ENCODE measurements around the gene P2RX1. TPM values are rescaled to one million over a fixed set of nuclear protein-coding genes. Genes with fewer than 3 reads are reported as not detected.

The P2RX1 gene
- total RNA-seq, 1 donor from 2014 or later, result 0.16 TPM

DNA sequence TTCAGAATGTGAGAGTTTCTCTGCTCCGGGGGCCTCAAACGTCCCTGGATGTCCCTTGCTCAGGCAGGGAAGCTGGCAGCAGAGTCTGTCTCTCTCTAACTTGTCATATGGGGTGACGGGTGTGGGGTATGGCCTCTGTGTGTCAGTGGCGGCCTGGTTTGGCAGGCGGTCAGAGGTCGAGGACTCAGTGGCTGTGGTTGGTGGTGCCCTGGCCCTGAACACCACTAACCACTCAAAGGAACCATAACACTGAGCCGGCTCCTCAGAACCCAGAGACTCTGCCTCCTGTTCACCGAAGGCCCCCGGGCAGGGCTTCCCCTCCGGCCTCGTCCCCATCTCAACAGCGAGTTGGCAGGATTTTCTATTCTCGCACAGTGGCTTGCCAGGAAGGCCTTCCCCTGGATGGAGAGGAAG lies 677 bp downstream of the P2RX1 start:
- Mint-ChIP-seq H3K4me1 (peaks cover 26% of the 10 kb centered on the region), H3K27ac (no peak overlapping the region), H3K4me3 (no peak overlapping the region), H3K9me3 (no peaks in the 10 kb centered on the region), H3K36me3 (no peaks in the 10 kb centered on the region), H3K27me3 (ENCODE audit: low read depth) (no peaks in the 10 kb centered on the region)
- TF ChIP-seq CTCF (IDR thresholded peaks at IDR 0.05; ENCODE audit: unreplicated experiment), result no peak
- no peak for DNase-seq (ENCODE audit: low spot score in 2 of 2, unreplicated experiment in 2 of 2)

- Mint-ChIP-seq H3K27me3 (ENCODE audit: low read depth) (no peaks in the 10 kb centered on the region), H3K4me3 (no peak overlapping the region), H3K9me3 (no peaks in the 10 kb centered on the region), H3K27ac (no peak overlapping the region), H3K36me3 (no peaks in the 10 kb centered on the region), H3K4me1 (peaks cover 26% of the 10 kb centered on the region)
- TF ChIP-seq CTCF (IDR thresholded peaks at IDR 0.05; ENCODE audit: unreplicated experiment), result no peak
- DNase-seq (ENCODE audit: low spot score in 2 of 2, unreplicated experiment in 2 of 2), result no peak
Observed at GRCh38 chr17:3914312-3914670, 2.0 kb downstream of the P2RX1 start.

- no peak overlapping the region for H3K4me3 Mint-ChIP-seq
- H3K9me3 Mint-ChIP-seq, result no peaks in the 10 kb centered on the region
- no peaks in the 10 kb centered on the region for H3K27me3 Mint-ChIP-seq (ENCODE audit: low read depth)
- H3K4me1 Mint-ChIP-seq, result peaks cover 26% of the 10 kb centered on the region
- no peaks in the 10 kb centered on the region for H3K36me3 Mint-ChIP-seq
- TF ChIP-seq CTCF (IDR thresholded peaks at IDR 0.05; ENCODE audit: unreplicated experiment), result peak; percentile 90
- no peak overlapping the region for H3K27ac Mint-ChIP-seq
- peak; percentile 62 to 86 for DNase-seq (ENCODE audit: low spot score in 2 of 2, unreplicated experiment in 2 of 2)
Observed at GRCh38 chr17:3913531-3914311, 2.5 kb downstream of the P2RX1 start.

DNA sequence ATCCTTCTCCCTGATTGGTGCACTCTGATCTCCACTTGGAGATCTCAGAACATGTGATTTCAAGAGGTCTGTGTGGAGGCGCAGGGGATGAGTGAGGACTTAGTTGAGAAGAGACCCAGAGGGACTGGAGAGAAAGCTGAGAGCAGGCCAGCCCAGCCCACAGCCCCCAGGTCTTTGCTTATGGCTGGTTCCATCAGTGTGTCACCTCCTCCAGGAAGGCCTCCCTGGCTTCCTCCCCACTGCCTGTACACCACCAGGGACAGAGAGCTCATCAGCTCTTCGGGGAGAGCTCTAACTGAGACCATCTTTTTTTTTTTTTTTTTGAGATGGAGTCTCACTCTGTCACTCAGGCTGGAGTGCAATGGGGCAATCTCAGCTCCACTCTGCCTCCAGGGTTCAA lies 3.4 kb downstream of the P2RX1 start:
- H3K4me1 Mint-ChIP-seq, result peaks cover 22% of the 10 kb centered on the region
- no peaks in the 10 kb centered on the region for H3K27me3 Mint-ChIP-seq (ENCODE audit: low read depth)
- no peak overlapping the region for H3K4me3 Mint-ChIP-seq
- H3K27ac Mint-ChIP-seq, result no peak overlapping the region
- DNase-seq (ENCODE audit: low spot score in 2 of 2, unreplicated experiment in 2 of 2), result no peak
- H3K9me3 Mint-ChIP-seq, result no peaks in the 10 kb centered on the region
- no peaks in the 10 kb centered on the region for H3K36me3 Mint-ChIP-seq
- TF ChIP-seq CTCF (IDR thresholded peaks at IDR 0.05; ENCODE audit: unreplicated experiment), result no peak

- Mint-ChIP-seq H3K9me3 (no peaks in the 10 kb centered on the region), H3K4me3 (no peak overlapping the region), H3K27ac (no peak overlapping the region), H3K36me3 (no peaks in the 10 kb centered on the region), H3K27me3 (ENCODE audit: low read depth) (no peaks in the 10 kb centered on the region), H3K4me1 (peaks cover 12% of the 10 kb centered on the region)
- TF ChIP-seq CTCF (IDR thresholded peaks at IDR 0.05; ENCODE audit: unreplicated experiment), result no peak
- no peak for DNase-seq (ENCODE audit: low spot score in 2 of 2, unreplicated experiment in 2 of 2)
Observed at GRCh38 chr17:3911271-3912053, 4.8 kb downstream of the P2RX1 start.

All from mesothelial cell of epicardium (in vitro differentiated cells).